Pons (tissue), 1 donor: Measurements from ENCODE around the gene OR5M11.
"Not testable (repeated sequence)": the region's sequence is repeated elsewhere in the genome, so short reads cannot be mapped to it uniquely, and the experiment has no call there.

Experiments
- DNase-seq: peaks from one replicate; pipeline ENCODE4 v3.0.0-alpha.2; 2016; ENCODE audit warnings: low spot score

OR5M11 gene

DNA sequence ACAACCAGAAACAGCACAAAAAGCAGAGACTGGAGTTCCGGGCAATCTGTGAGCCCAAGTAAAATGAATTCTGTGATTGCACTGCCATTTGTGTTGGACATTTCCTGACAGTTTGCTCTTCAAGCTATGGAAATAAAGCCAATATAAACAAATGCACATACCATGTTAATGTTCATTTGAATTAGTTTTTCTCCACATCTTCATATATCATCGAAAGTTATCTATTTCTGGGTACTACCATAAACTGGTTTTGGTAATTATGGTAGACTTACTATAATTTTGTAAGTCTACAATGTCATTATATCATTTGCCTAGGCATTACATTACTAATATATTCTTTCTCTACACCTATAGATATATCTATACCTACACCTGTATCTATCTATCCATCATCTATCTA, at the start of gene OR5M11:
Gene OR5M11 (minus strand): TSS at position 101 of the 400 bp plus-strand sequence. CDS start 0 bp downstream, at position 101.
- no peak for DNase-seq

- not testable (repeated sequence) for DNase-seq
These were observed 49.1 kb upstream of the OR5M11 start for GRCh38 chr11:56592088-56592717.

GRCh38 chr11:56577621-56578020, 34.6 kb upstream of the OR5M11 start, which contains the start of gene OR5M10:
TSS of gene OR5M10 (minus strand) at chr11:56577721. CDS start at chr11:56577721, 0 bp downstream.
- DNase-seq: no peak

GRCh38 chr11:56558574-56558973, 15.5 kb upstream of the OR5M11 start:
- DNase-seq: no peak

DNA sequence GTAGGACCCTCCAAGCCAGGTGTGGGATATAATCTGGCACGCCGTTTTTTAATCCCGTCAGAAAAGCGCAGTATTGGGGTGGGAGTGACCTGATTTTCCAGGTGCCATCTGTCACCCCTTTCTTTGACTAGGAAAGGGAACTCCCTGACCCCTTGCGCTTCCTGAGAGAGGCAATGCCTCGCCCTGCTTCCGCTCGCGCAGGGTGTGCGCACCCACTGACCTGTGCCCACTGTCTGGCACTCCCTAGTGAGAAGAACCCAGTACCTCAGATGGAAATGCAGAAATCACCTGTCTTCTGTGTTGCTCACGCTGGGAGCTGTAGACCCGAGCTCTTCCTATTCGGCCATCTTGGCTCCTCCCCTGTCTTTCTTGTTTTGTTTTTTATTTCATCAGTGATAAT, 11.6 kb upstream of the OR5M11 start:
- not testable (repeated sequence) for DNase-seq

GRCh38 chr11:56545531-56545930, 2.5 kb upstream of the OR5M11 start:
- no peak for DNase-seq

DNA sequence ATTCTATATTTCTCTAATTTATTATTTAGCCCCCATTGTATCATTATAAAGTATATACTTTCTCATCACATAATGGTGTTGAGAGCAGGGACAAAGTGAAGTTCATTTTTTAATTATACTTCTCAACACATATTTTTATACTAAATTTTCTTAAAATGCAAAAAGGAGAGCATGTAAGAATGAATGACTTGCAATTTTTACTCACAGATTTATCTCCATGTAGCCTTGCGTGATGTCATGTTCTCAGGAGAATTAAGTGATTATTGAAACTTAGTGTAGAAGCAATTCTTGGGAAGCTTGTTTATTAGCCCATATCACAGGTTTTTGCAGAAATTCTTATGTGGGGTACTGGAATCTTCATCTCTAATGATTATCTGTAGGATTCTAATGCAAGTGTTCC, 682 bp upstream of the OR5M11 start:
- DNase-seq: no peak

GRCh38 chr11:56533054-56533740, 9.9 kb downstream of the OR5M11 start:
- DNase-seq: no peak

DNA sequence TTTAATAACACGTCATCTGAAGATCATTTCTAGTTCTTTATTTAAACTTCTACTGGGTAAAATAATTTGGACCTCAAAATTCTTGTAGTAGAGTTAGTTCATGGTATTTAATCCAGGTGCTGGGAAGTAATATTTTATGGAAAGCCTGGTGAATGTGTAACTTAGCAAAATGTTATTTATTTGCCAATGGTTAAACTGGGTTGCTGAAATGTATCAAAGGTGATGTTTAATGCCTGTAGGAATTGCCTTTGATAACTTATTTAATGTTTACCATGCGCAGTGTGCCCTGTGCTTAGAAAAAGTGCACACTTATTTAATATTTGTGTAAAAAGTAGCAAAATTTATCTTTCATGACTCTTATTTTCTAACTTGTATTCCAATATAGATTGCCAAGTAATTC, 11.2 kb downstream of the OR5M11 start:
- no peak for DNase-seq

- DNase-seq: no peak
These were observed 21.0 kb downstream of the OR5M11 start for GRCh38 chr11:56522008-56522407.

GRCh38 chr11:56513280-56513679, 29.8 kb downstream of the OR5M11 start:
- no peak for DNase-seq

DNA sequence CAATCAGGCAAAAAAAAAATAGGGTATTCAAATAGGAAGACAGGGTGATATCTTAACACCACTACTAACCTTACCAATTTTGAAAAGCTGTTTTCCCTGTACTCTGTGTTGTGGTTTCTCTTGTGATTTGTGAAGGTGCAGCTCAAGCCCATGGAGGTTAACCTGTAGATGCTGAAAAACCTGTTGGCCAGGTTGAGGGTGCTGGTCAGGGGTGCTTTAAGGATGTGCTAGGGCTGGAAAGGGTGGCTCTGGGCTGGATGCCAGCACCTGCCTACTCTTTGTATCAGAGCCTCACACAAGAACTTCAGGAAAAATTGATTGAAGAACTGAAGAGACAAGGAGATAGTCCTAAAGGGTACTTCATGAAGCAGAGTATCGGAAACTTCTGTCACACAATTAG, 33.6 kb downstream of the OR5M11 start:
- no peak for DNase-seq

GRCh38 chr11:56497010-56497409, 46.0 kb downstream of the OR5M11 start:
- DNase-seq: no peak

DNA sequence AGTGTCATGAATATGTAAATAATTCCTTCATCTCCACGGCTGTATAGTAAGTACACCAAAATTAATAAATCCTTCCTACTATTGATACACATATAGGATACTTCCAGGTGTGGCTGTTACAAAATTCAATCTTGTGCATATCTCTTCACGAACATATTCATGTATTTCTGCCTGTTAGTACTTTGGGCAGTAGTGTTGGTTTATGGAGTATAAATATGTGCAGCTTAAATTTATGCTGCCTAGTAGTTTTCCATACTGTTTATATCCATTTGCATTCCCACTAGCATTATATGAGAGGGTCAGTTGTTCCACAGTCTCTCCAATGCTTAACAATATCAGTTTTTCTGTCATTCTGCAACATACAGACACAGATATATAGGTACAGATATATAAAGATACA, 47.9 kb downstream of the OR5M11 start:
- DNase-seq: no peak
